MG63 (cell line): ENCODE data around the gene PRUNE1. TPM values are rescaled to one million over a fixed set of nuclear protein-coding genes. Genes with fewer than 3 reads are reported as not detected.

Experiments
- DNase-seq: peaks from one replicate; pipeline ENCODE4 v3.0.0-alpha.2; 2020
- H3K27me3 ChIP-seq: fragments of 250-450 bp; sonication (Bioruptor Pico); 2 replicates; pipeline ENCODE4 v1.5.1; 2020; ENCODE audit warnings: mild to moderate bottlenecking, moderate library complexity
- H3K36me3 ChIP-seq: fragments of 250-450 bp; sonication (Bioruptor Pico); 2 replicates; pipeline ENCODE4 v1.5.1; 2020; ENCODE audit warnings: mild to moderate bottlenecking, moderate library complexity
- H3K4me3 ChIP-seq: fragments of 250-450 bp; sonication (Bioruptor Pico); 2 replicates; pipeline ENCODE4 v1.5.1; 2020; ENCODE audit warnings: mild to moderate bottlenecking, moderate library complexity
- H3K9me3 ChIP-seq: fragments of 250-450 bp; sonication (Bioruptor Pico); 2 replicates; pipeline ENCODE4 v1.5.1; 2020; ENCODE audit warnings: mild to moderate bottlenecking, moderate library complexity
- total RNA-seq: library from RNA; depleted of rRNA; stranded (reverse); fragments of >200 nt; shearing (Covaris generic); gene quantifications from 2 replicates; pipeline ENCODE4 v1.2.3, GENCODE V29; 2014; ENCODE audit warnings: low replicate concordance

PRUNE1 gene
- total RNA-seq, 1 experiment from 2014 or later: 8.1 TPM

DNA sequence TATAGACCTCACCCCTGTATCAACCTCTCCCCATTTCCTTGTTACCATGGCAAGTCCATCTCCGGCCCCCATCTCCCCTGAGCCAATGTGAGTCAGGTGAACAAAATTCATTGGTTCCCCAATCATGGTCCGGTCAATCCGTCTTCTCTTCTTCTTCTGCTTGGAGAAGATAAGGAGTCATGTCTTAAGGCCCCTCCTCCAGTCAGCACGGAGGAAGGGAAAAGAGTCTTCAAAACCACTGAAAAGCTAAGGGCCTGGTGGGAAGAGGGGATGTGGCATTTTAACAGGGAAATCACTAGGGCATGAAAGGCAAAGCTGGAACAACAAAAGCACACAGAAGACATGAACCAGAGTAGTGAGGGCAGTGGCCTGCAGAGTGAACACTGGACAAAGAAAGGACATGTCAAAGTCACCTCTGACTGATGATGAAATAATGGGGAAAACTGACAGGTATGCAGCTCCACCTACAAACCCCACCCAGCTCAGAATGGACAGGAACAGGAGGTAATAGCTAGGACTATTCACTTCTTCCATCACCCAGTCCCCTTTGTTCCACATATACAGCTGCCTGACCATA is 46.8 kb downstream of the PRUNE1 start:
- Histone ChIP-seq H3K27me3 (no peaks in the 10 kb centered on the region), H3K9me3 (no peaks in the 10 kb centered on the region), H3K4me3 (no peak overlapping the region), H3K36me3 (peaks cover 80% of the 10 kb centered on the region)
- no peak for DNase-seq

DNA sequence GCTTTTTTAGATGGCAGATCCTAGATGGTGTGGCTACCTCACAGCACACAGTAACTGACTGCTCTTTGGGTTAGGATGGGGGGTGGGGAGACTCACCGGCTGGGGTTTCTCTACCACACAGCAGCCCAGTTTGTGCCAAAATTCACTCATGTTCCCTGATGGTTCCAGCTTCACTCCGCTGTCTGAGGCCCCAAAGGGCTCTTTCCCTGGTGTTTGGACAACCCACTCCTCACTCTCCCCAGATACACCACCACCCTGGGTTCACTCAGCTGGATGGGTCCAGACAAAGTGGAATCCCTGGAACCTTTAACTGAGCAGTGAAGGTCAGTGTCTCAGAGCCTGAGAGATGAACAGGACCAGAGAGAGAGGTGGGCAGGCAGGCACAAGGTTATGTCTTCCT is 47.3 kb downstream of the PRUNE1 start:
- H3K36me3 ChIP-seq: peaks cover 77% of the 10 kb centered on the region
- no peak for DNase-seq
- no peaks in the 10 kb centered on the region for H3K9me3 ChIP-seq
- no peak overlapping the region for H3K4me3 ChIP-seq
- no peaks in the 10 kb centered on the region for H3K27me3 ChIP-seq

DNA sequence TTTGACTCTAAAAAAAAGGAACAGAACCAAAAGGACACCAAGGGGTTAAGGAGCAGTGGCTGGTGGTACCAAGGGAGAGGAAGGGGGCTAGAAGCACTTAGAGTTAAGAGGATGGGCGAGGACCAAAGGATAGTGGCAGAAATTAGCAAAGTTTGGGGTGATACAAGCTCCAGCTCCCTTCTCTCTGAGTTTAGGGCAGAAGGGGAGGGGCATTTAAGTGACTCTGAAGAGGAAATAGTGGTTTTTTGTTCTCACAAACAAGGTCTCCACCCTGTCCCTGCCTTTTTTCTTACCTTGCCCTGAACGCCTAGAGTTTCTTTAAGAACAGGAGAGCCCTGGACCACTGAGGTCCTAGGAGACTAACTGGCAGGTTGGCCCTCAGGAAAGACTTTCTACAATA is 47.9 kb downstream of the PRUNE1 start:
- Histone ChIP-seq H3K4me3 (no peak overlapping the region), H3K36me3 (peaks cover 72% of the 10 kb centered on the region)
- DNase-seq: no peak

DNA sequence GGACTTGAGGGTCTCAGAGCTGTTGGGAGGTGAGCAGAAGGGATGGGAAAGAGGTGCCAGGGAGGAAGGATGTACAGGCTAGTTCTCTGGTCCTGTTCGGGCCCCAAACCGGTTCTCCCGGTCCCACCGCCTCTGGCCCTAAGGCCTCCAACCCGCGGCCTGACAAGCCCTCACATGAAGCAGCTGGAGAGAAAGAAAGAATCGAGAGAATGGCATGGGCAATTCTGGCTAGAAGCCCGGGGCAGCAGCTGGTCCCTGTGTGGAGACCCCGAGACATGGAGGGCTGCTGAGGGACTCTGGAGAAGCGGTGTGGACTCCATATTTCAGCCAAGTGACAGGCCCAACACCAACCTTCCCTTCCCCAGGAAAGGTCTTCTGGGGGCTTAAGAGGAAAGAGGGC is 50.4 kb downstream of the PRUNE1 start:
- Histone ChIP-seq H3K9me3 (no peaks in the 10 kb centered on the region), H3K36me3 (peaks cover 50% of the 10 kb centered on the region), H3K27me3 (no peaks in the 10 kb centered on the region), H3K4me3 (peak overlapping the region; percentile 98)
- peak; percentile 17 for DNase-seq

More for the DNA sequence above, 47.9 kb downstream of the PRUNE1 start:
- no peaks in the 10 kb centered on the region for H3K9me3 ChIP-seq
- H3K27me3 ChIP-seq: no peaks in the 10 kb centered on the region

GRCh38 chr1:151059109-151060006 is 51.1 kb downstream of the PRUNE1 start, which contains the start of gene CDC42SE1:
Gene CDC42SE1, minus strand, starts transcription at chr1:151059622. Its CDS starts 3,892 bp downstream, at chr1:151055730.
- H3K9me3 ChIP-seq: no peaks in the 10 kb centered on the region
- DNase-seq: peak; percentile 87
- H3K36me3 ChIP-seq: peaks cover 43% of the 10 kb centered on the region
- H3K27me3 ChIP-seq: no peaks in the 10 kb centered on the region
- H3K4me3 ChIP-seq: peak within 1 kb of the TSS; percentile 98

- peak; percentile 54 for DNase-seq
- peak within 1 kb of the TSS; percentile 98 for H3K4me3 ChIP-seq
- H3K9me3 ChIP-seq: no peaks in the 10 kb centered on the region
- peaks cover 35% of the 10 kb centered on the region for H3K36me3 ChIP-seq
- H3K27me3 ChIP-seq: no peaks in the 10 kb centered on the region
Measured at GRCh38 chr1:151060007-151060656, 51.9 kb downstream of the PRUNE1 start, which contains the start of gene MLLT11. Gene MLLT11, plus strand, starts transcription at chr1:151060397. Its CDS starts 6,828 bp downstream, at chr1:151067225.

GRCh38 chr1:151060657-151061421 is 52.6 kb downstream of the PRUNE1 start:
- Histone ChIP-seq H3K27me3 (no peaks in the 10 kb centered on the region), H3K36me3 (peaks cover 28% of the 10 kb centered on the region), H3K4me3 (peak overlapping the region; percentile 98), H3K9me3 (no peaks in the 10 kb centered on the region)
- DNase-seq: peak; percentile 14

GRCh38 chr1:151061704-151062103 is 53.5 kb downstream of the PRUNE1 start:
- Histone ChIP-seq H3K9me3 (no peaks in the 10 kb centered on the region), H3K36me3 (peaks cover 19% of the 10 kb centered on the region), H3K4me3 (peak overlapping the region; percentile 98), H3K27me3 (no peaks in the 10 kb centered on the region)
- DNase-seq: no peak

DNA sequence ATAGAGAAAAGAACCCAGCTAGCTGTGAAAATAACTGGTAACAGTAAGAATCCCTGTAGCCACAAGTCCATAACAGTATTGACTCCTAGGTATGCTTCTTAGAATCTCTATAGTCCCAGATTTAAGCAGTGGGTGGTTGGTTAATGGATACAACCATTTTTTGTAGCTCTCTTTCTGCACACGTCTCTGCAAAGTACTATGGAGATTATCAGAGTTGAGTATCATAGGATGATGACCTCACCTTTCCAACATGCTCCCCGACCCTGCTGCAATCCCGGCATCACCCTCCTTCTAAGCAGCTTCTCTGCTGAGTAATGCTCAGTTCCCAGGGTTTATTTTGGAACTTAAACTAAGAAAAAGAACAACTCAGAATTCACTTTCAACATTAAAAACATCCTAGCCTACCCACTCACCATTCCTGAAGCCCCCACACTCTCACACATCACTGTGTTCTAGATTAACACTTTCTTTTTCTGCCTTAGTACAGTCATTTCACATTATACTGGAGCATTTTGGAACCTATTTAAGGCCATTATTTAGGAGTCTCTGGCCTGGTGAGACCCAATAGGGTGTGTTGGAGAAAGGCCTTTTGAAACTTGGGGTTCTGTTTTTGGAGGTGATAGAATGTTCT is 54.6 kb downstream of the PRUNE1 start:
- H3K36me3 ChIP-seq: peaks cover 9% of the 10 kb centered on the region
- no peaks in the 10 kb centered on the region for H3K9me3 ChIP-seq
- no peaks in the 10 kb centered on the region for H3K27me3 ChIP-seq
- H3K4me3 ChIP-seq: no peak overlapping the region
- DNase-seq: peak; percentile 69

DNA sequence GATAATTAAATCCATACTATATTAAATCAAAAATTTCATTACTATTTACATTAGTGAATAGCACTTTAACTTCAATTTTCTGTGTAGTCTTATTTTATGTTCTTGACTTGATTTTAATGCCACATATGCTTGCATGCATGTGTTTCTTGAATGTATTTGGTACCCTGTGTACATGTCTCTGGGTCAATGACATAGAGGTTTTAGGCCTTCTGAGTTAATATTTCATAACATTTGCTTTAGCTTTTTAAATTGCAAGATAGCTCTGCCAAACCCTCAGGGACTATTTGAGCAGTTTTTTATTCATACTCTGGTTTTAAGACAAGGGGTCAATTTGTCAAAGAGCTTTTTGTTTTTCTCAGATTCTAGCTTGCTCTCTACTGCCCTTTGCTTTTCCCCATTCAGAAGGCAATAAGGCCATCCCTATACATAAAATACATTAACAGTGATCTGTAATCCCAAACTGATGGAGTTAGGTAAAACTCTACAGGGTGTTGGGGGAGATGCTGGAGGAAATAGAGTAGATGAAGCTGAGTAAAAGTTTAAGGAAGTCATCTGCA is 56.9 kb downstream of the PRUNE1 start:
- Histone ChIP-seq H3K9me3 (no peaks in the 10 kb centered on the region), H3K36me3 (peaks cover 6% of the 10 kb centered on the region; the same call in 1 of the 2 replicates)

DNA sequence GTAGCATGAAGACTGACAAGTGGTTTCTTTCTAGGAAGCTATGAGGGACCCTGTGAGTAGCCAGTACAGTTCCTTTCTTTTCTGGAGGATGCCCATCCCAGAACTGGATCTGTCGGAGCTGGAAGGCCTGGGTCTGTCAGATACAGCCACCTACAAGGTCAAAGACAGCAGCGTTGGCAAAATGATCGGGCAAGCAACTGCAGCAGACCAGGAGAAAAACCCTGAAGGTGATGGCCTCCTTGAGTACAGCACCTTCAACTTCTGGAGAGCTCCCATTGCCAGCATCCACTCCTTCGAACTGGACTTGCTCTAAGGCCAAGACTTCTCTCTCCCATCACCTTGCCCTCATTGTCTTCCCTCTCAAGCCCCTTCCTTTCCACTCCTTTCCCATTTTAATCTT is 58.9 kb downstream of the PRUNE1 start:
- no peak for DNase-seq
- Histone ChIP-seq H3K36me3 (peaks cover 9% of the 10 kb centered on the region; the same call in 1 of the 2 replicates), H3K27me3 (no peaks in the 10 kb centered on the region)

More for the DNA sequence above, 56.9 kb downstream of the PRUNE1 start:
- H3K27me3 ChIP-seq: no peaks in the 10 kb centered on the region
- DNase-seq: no peak
- H3K4me3 ChIP-seq: no peak overlapping the region

GRCh38 chr1:151069103-151069486 is 60.8 kb downstream of the PRUNE1 start:
- Histone ChIP-seq H3K27me3 (no peaks in the 10 kb centered on the region), H3K36me3 (peaks cover 9% of the 10 kb centered on the region; the same call in 1 of the 2 replicates), H3K4me3 (no peak overlapping the region), H3K9me3 (no peaks in the 10 kb centered on the region)
- DNase-seq: no peak

More for the DNA sequence above, 58.9 kb downstream of the PRUNE1 start:
- H3K4me3 ChIP-seq: no peak overlapping the region
- no peaks in the 10 kb centered on the region for H3K9me3 ChIP-seq

GRCh38 chr1:151070474-151071276 is 62.4 kb downstream of the PRUNE1 start, which contains the start of gene GABPB2:
Gene GABPB2, plus strand, starts transcription at chr1:151070761. Its CDS starts 17,429 bp downstream, at chr1:151088190.
- peak; percentile 98 for DNase-seq
- Histone ChIP-seq H3K9me3 (no peaks in the 10 kb centered on the region), H3K27me3 (no peaks in the 10 kb centered on the region), H3K4me3 (peak within 1 kb of the TSS; percentile 90), H3K36me3 (peaks cover 9% of the 10 kb centered on the region; the same call in 1 of the 2 replicates)

- Histone ChIP-seq H3K4me3 (no peak overlapping the region), H3K27me3 (no peaks in the 10 kb centered on the region), H3K9me3 (no peaks in the 10 kb centered on the region), H3K36me3 (peaks cover 9% of the 10 kb centered on the region; the same call in 1 of the 2 replicates)
- DNase-seq: no peak
Measured at GRCh38 chr1:151072224-151072623, 64.0 kb downstream of the PRUNE1 start.
